Ascending aorta (tissue), 2 donors: ENCODE data around the gene NLE1. TPM values are rescaled to one million over a fixed set of nuclear protein-coding genes. Genes with fewer than 3 reads are reported as not detected.

ENCODE experiments used
- DNase-seq, 2 donors: peaks; one replicate each; pipeline ENCODE4 v3.0.0-alpha.2; 2019; ENCODE audit warnings: low spot score in 2 of 2
- H3K27ac ChIP-seq, 2 donors: fragments of 200-600 bp; sonication (generic); one replicate each; pipeline ENCODE4 v1.5.1; 2016 to 2017; ENCODE audit warnings: mild to moderate bottlenecking in 1 of 2
- H3K27me3 ChIP-seq: fragments of 200-600 bp; sonication (generic); one replicate; pipeline ENCODE4 v1.5.1; 2017
- H3K36me3 ChIP-seq, 2 donors: fragments of 200-600 bp; sonication (generic); one replicate each; pipeline ENCODE4 v1.5.1; 2016
- H3K4me1 ChIP-seq, 2 donors: fragments of 200-600 bp; sonication (generic); one replicate each; pipeline ENCODE4 v1.5.1; 2016 to 2017; ENCODE audit warnings: mild to moderate bottlenecking in 1 of 2
- H3K4me3 ChIP-seq, 2 donors: fragments of 200-600 bp; sonication (generic); one replicate each; pipeline ENCODE4 v1.5.1; 2016 to 2017; ENCODE audit warnings: mild to moderate bottlenecking in 1 of 2
- H3K9me3 ChIP-seq, 2 donors: fragments of 200-600 bp; sonication (generic); one replicate each; pipeline ENCODE4 v1.5.1; 2016
- CTCF ChIP-seq, 3 experiments: fragments of 200-600 bp in 2 of 3; fragments of 450-650 bp in 1 of 3; sonication (generic) in 2 of 3; IDR thresholded peaks; one replicate each; pipeline ENCODE4 v1.5.1; 2016 to 2019; ENCODE audit warnings: antibody characterized with exemption in 3 of 3, mild to moderate bottlenecking in 1 of 3, moderate library complexity in 1 of 3
- intact Hi-C: fragments of 100-400 bp; cut with DNase I; formaldehyde crosslinking; loops from one replicate; pipeline ENCODE4 v1.15.1; 2023
- total RNA-seq: library from RNA; depleted of rRNA; stranded (reverse); fragments of >200 nt; gene quantifications from one replicate; pipeline ENCODE4 v1.1.0, GENCODE V29; 2016

NLE1 gene
- total RNA-seq, 1 donor from 2014 or later: 3.8 TPM

- Histone ChIP-seq H3K36me3 (no peaks in the 10 kb centered on the region), H3K9me3 (no peaks in the 10 kb centered on the region), H3K4me1 (peaks cover 2 to 11% of the 10 kb centered on the region in 2 donors), H3K4me3 (no peak overlapping the region), H3K27me3 (no peaks in the 10 kb centered on the region), H3K27ac (no peak overlapping the region)
- intact Hi-C loops: loop anchor here (5.0 kb wide), 1 partner anchor 89 kb away; no protein-coding TSS in a partner anchor
- TF ChIP-seq CTCF (IDR thresholded peaks at IDR 0.05): no peak
- DNase-seq: no peak
Measured at GRCh38 chr17:35086164-35086563, 55.9 kb downstream of the NLE1 start.

GRCh38 chr17:35084987-35085386 is 57.1 kb downstream of the NLE1 start:
- Histone ChIP-seq H3K27me3 (no peaks in the 10 kb centered on the region), H3K9me3 (no peaks in the 10 kb centered on the region), H3K36me3 (no peaks in the 10 kb centered on the region), H3K4me3 (no peak overlapping the region), H3K27ac (no peak overlapping the region), H3K4me1 (peaks cover 2 to 11% of the 10 kb centered on the region in 2 donors)
- intact Hi-C loops: loop anchor here (5.0 kb wide), 1 partner anchor 88 kb away; no protein-coding TSS in a partner anchor
- no peak for DNase-seq
- TF ChIP-seq CTCF (IDR thresholded peaks at IDR 0.05): no peak

GRCh38 chr17:35083071-35083470 is 59.0 kb downstream of the NLE1 start:
- Histone ChIP-seq H3K4me1 (peaks cover 2 to 11% of the 10 kb centered on the region in 2 donors), H3K27me3 (no peaks in the 10 kb centered on the region), H3K27ac (no peak overlapping the region), H3K9me3 (no peaks in the 10 kb centered on the region), H3K4me3 (no peak overlapping the region), H3K36me3 (no peaks in the 10 kb centered on the region)
- intact Hi-C loops: no loop called here
- DNase-seq: no peak
- no peak for TF ChIP-seq CTCF (IDR thresholded peaks at IDR 0.05)

GRCh38 chr17:35082073-35082657 is 59.9 kb downstream of the NLE1 start:
- H3K27me3 ChIP-seq: no peaks in the 10 kb centered on the region
- TF ChIP-seq CTCF (IDR thresholded peaks at IDR 0.05): no peak

GRCh38 chr17:35081638-35082037 is 60.5 kb downstream of the NLE1 start:
- no peaks in the 10 kb centered on the region for H3K4me1 ChIP-seq
- no peaks in the 10 kb centered on the region for H3K36me3 ChIP-seq
- TF ChIP-seq CTCF (IDR thresholded peaks at IDR 0.05): no peak
- no peak overlapping the region for H3K27ac ChIP-seq
- H3K4me3 ChIP-seq: no peak overlapping the region
- no peak for DNase-seq
- intact Hi-C loops: no loop called here
- no peaks in the 10 kb centered on the region for H3K27me3 ChIP-seq
- no peaks in the 10 kb centered on the region for H3K9me3 ChIP-seq

More at GRCh38 chr17:35082073-35082657, 59.9 kb downstream of the NLE1 start:
- Histone ChIP-seq H3K4me3 (no peak overlapping the region), H3K9me3 (no peaks in the 10 kb centered on the region), H3K4me1 (peaks cover 0 to 2% of the 10 kb centered on the region in 2 donors), H3K27ac (no peak overlapping the region), H3K36me3 (no peaks in the 10 kb centered on the region)
- DNase-seq: no peak
- intact Hi-C loops: no loop called here

GRCh38 chr17:35080536-35080935 is 61.6 kb downstream of the NLE1 start:
- Histone ChIP-seq H3K27ac (no peak overlapping the region), H3K27me3 (no peaks in the 10 kb centered on the region), H3K4me3 (no peak overlapping the region), H3K36me3 (no peaks in the 10 kb centered on the region), H3K9me3 (no peaks in the 10 kb centered on the region), H3K4me1 (no peaks in the 10 kb centered on the region)
- DNase-seq: no peak
- intact Hi-C loops: no loop called here
- no peak for TF ChIP-seq CTCF (IDR thresholded peaks at IDR 0.05)
